GM19239 (cell line): ENCODE data around the gene BANF2.

ENCODE experiments used
- DNase-seq: peaks from one replicate; pipeline ENCODE4 v3.0.0; 2011; ENCODE audit warnings: low spot score; ENCODE audit not compliant: insufficient read length
- FAIRE-seq: peaks from 2 replicates; lab custom pipeline; 2011; peaks lifted over from hg19 to GRCh38; lab: Jason Lieb, UNC

BANF2 gene

GRCh38 chr20:17681726-17682102, 18.1 kb upstream of the BANF2 start:
- FAIRE-seq = no peak
- no peak for DNase-seq

- FAIRE-seq (peak; percentile 90), DNase-seq (peak; percentile 99)
Observed at GRCh38 chr20:17682103-17682888, 17.5 kb upstream of the BANF2 start, which contains the start of gene RRBP1. TSS of gene RRBP1 (minus strand) at chr20:17682242. CDS start at chr20:17660507, 21,735 bp downstream.

GRCh38 chr20:17682889-17683198, 16.9 kb upstream of the BANF2 start:
- DNase-seq = no peak
- FAIRE-seq = no peak

- FAIRE-seq = no peak
- DNase-seq = no peak
Observed at GRCh38 chr20:17683218-17684076, 16.3 kb upstream of the BANF2 start.

GRCh38 chr20:17684077-17684888, 15.5 kb upstream of the BANF2 start:
- DNase-seq = no peak
- no peak for FAIRE-seq

GRCh38 chr20:17685168-17685567, 14.6 kb upstream of the BANF2 start:
- no peak for FAIRE-seq
- DNase-seq = no peak

- DNase-seq = no peak
- FAIRE-seq = no peak
Observed at GRCh38 chr20:17687800-17688199, 12.0 kb upstream of the BANF2 start.

GRCh38 chr20:17688965-17689364, 10.8 kb upstream of the BANF2 start:
- no peak for FAIRE-seq
- DNase-seq = no peak

GRCh38 chr20:17690144-17690543, 9.6 kb upstream of the BANF2 start:
- FAIRE-seq (no peak), DNase-seq (no peak)

GRCh38 chr20:17691758-17692157, 8.0 kb upstream of the BANF2 start:
- no peak for FAIRE-seq
- no peak for DNase-seq

GRCh38 chr20:17693444-17694001, 6.2 kb upstream of the BANF2 start:
- DNase-seq = no peak
- FAIRE-seq = no peak

GRCh38 chr20:17694767-17695166, 5.0 kb upstream of the BANF2 start:
- DNase-seq = no peak

GRCh38 chr20:17696287-17696686, 3.5 kb upstream of the BANF2 start:
- FAIRE-seq (no peak), DNase-seq (no peak)

More at GRCh38 chr20:17694767-17695166, 5.0 kb upstream of the BANF2 start:
- FAIRE-seq = no peak

GRCh38 chr20:17697171-17697570, 2.6 kb upstream of the BANF2 start:
- FAIRE-seq (no peak), DNase-seq (no peak)

GRCh38 chr20:17698384-17698783, 1.4 kb upstream of the BANF2 start:
- DNase-seq = no peak

GRCh38 chr20:17700637-17701036, 871 bp downstream of the BANF2 start:
- DNase-seq (no peak), FAIRE-seq (no peak)

More at GRCh38 chr20:17698384-17698783, 1.4 kb upstream of the BANF2 start:
- FAIRE-seq = no peak

- DNase-seq = no peak
- FAIRE-seq = no peak
Observed at GRCh38 chr20:17701826-17702225, 2.1 kb downstream of the BANF2 start.

GRCh38 chr20:17704589-17705317, 5.0 kb downstream of the BANF2 start:
- DNase-seq (no peak), FAIRE-seq (no peak)

GRCh38 chr20:17705916-17706315, 6.2 kb downstream of the BANF2 start:
- FAIRE-seq = no peak
- no peak for DNase-seq

GRCh38 chr20:17706632-17707031, 6.9 kb downstream of the BANF2 start:
- FAIRE-seq = no peak

More at GRCh38 chr20:17706632-17707031, 6.9 kb downstream of the BANF2 start:
- no peak for DNase-seq
